Natural killer cell (primary cell): ENCODE results near the gene IGF2BP1. TPM values are rescaled to one million over a fixed set of nuclear protein-coding genes. Genes with fewer than 3 reads are reported as not detected.

ENCODE experiments used
- ATAC-seq, 3 donors: fragments of 150-1000 bp in 2 of 3; fragments of 200-7000 bp in 1 of 3; cut with Tn5 transposase; 1 replicate in 1 of 3; 2 replicates in 2 of 3; pipeline ENCODE4 v1.10.0; 2021; ENCODE audit warnings: mild to moderate bottlenecking in 2 of 3, moderate library complexity in 2 of 3
- DNase-seq, 2 donors: peaks; one replicate each; pipeline versions ENCODE4 v3.0.0 to v3.0.0-alpha.2; 2013 to 2021; ENCODE audit warnings: mixed read lengths in 1 of 2
- H3K27ac ChIP-seq: one replicate; pipeline ENCODE4 v1.5.1; 2013; ENCODE audit warnings: mild to moderate bottlenecking, low read length
- H3K27me3 ChIP-seq: one replicate; pipeline ENCODE4 v1.6.1; 2013; ENCODE audit warnings: low read length; ENCODE audit not compliant: control insufficient read depth, insufficient read depth
- H3K36me3 ChIP-seq: one replicate; pipeline ENCODE4 v1.6.1; 2013; ENCODE audit warnings: low read length; ENCODE audit not compliant: control insufficient read depth, insufficient read depth
- H3K4me1 ChIP-seq: one replicate; pipeline ENCODE4 v1.6.1; 2013; ENCODE audit warnings: low read length; ENCODE audit not compliant: control insufficient read depth, insufficient read depth
- H3K4me3 ChIP-seq: one replicate; pipeline ENCODE4 v1.5.1; 2013; ENCODE audit warnings: low read length
- H3K9me3 ChIP-seq: one replicate; pipeline ENCODE4 v1.6.1; 2013; ENCODE audit warnings: low read length; ENCODE audit not compliant: control insufficient read depth, insufficient read depth
- H3K27ac Mint-ChIP-seq, 2 donors: one replicate each; pipeline ENCODE4 v1.8.0; 2022; ENCODE audit warnings: mild to moderate bottlenecking in 2 of 2, mixed read lengths in 2 of 2, moderate library complexity in 1 of 2
- H3K27me3 Mint-ChIP-seq, 2 donors: one replicate each; pipeline ENCODE4 v1.8.0; 2022; ENCODE audit warnings: low read depth in 2 of 2, mixed read lengths in 2 of 2
- H3K36me3 Mint-ChIP-seq: one replicate; pipeline ENCODE4 v1.8.0; 2022; ENCODE audit warnings: mixed read lengths
- H3K4me1 Mint-ChIP-seq, 2 donors: one replicate each; pipeline ENCODE4 v1.8.0; 2022; ENCODE audit warnings: mixed read lengths in 2 of 2
- H3K4me3 Mint-ChIP-seq: one replicate; pipeline ENCODE4 v1.8.0; 2022; ENCODE audit warnings: mild to moderate bottlenecking, moderate library complexity, mixed read lengths
- H3K9me3 Mint-ChIP-seq, 2 donors: one replicate each; pipeline ENCODE4 v1.8.0; 2022; ENCODE audit warnings: mixed read lengths in 2 of 2
- WGBS: methylation state at CpG from one replicate; pipeline ENCODE4 v1.1.7; 2013; ENCODE audit warnings: missing lambda C conversion rate; ENCODE audit not compliant: insufficient coverage; 5-methylcytosine and 5-hydroxymethylcytosine counted together
- intact Hi-C: fragments of 100-400 bp; cut with micrococcal nuclease; formaldehyde crosslinking; loops from one replicate; pipeline ENCODE4 v1.14.2; 2022
- total RNA-seq, 4 donors: library from RNA; stranded (reverse); fragments of 120-200 nt in 1 of 4; gene quantifications; one replicate each; pipeline versions ENCODE4 v1.2.3 to v1.2.4, GENCODE V29; 2013 to 2022
- TF ChIP-seq, protein P1 (sequence below): fragments of 200-600 bp; IDR thresholded peaks from one replicate; pipeline ENCODE4 v1.8.0; 2022; ENCODE audit warnings: antibody characterized with exemption

IGF2BP1 gene
- total RNA-seq, 3 donors from 2014 or later (not counting 1 experiment from before 2014, with no cell fraction given): not detected

GRCh38 chr17:49104511-49105074 is 107.4 kb downstream of the IGF2BP1 start:
- no peaks in the 10 kb centered on the region for H3K4me1 Mint-ChIP-seq
- no peaks in the 10 kb centered on the region for H3K9me3 ChIP-seq
- H3K4me1 ChIP-seq: no peaks in the 10 kb centered on the region
- no peak overlapping the region for H3K4me3 ChIP-seq
- DNase-seq: no peak
- no peak for ATAC-seq
- no peaks in the 10 kb centered on the region for H3K27me3 Mint-ChIP-seq
- intact Hi-C loops: no loop called here
- WGBS: 90% methylated on average over 8 of the region's 8 CpGs
- TF ChIP-seq, protein P1, sequence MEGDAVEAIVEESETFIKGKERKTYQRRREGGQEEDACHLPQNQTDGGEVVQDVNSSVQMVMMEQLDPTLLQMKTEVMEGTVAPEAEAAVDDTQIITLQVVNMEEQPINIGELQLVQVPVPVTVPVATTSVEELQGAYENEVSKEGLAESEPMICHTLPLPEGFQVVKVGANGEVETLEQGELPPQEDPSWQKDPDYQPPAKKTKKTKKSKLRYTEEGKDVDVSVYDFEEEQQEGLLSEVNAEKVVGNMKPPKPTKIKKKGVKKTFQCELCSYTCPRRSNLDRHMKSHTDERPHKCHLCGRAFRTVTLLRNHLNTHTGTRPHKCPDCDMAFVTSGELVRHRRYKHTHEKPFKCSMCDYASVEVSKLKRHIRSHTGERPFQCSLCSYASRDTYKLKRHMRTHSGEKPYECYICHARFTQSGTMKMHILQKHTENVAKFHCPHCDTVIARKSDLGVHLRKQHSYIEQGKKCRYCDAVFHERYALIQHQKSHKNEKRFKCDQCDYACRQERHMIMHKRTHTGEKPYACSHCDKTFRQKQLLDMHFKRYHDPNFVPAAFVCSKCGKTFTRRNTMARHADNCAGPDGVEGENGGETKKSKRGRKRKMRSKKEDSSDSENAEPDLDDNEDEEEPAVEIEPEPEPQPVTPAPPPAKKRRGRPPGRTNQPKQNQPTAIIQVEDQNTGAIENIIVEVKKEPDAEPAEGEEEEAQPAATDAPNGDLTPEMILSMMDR: no peak
- no peaks in the 10 kb centered on the region for H3K36me3 Mint-ChIP-seq
- H3K27me3 ChIP-seq: peaks cover 5% of the 10 kb centered on the region
- H3K9me3 Mint-ChIP-seq: no peaks in the 10 kb centered on the region
- no peak overlapping the region for H3K27ac ChIP-seq
- no peak overlapping the region for H3K4me3 Mint-ChIP-seq
- no peaks in the 10 kb centered on the region for H3K36me3 ChIP-seq
- no peak overlapping the region for H3K27ac Mint-ChIP-seq

Other genes with a start within 250 kb of the IGF2BP1 start
- not detected for gene TTLL6, start 180.2 kb upstream of the IGF2BP1 start, total RNA-seq
- 100 to 1,000 TPM; 175 to 188 (median 179) TPM for gene CALCOCO2, start 166.3 kb upstream of the IGF2BP1 start, total RNA-seq
- gene ATP5MC1, start 104.6 kb upstream of the IGF2BP1 start, total RNA-seq: 10 to 100 TPM; 28.2 to 34.9 (median 34.5) TPM
- 10 to 100 TPM; 89.0 to 94.0 (median 89.6) TPM for gene UBE2Z, start 89.0 kb upstream of the IGF2BP1 start, total RNA-seq
- gene SNF8, start 52.5 kb upstream of the IGF2BP1 start, total RNA-seq: 10 to 100 TPM; 76.9 to 86.0 (median 78.3) TPM
- gene GIP, start 28.8 kb upstream of the IGF2BP1 start, total RNA-seq: not detected
- gene B4GALNT2, start 135.4 kb downstream of the IGF2BP1 start, total RNA-seq: under 1 TPM in 2 of 3 donors, not detected in 1; 0.05 TPM
- gene GNGT2, start 213.2 kb downstream of the IGF2BP1 start, total RNA-seq: 10 to 100 TPM; 35.8 to 41.6 (median 39.4) TPM
- 100 to 1,000 TPM in 2 of 3 donors, 10 to 100 TPM in 1; 82.9 to 131 (median 101) TPM for gene ABI3, start 213.3 kb downstream of the IGF2BP1 start, total RNA-seq
- gene PHOSPHO1, start 233.4 kb downstream of the IGF2BP1 start, total RNA-seq: 1 to 10 TPM in 1 of 3 donors, not detected in 2; 1.7 TPM